ENCODE measurements around the gene ASIP. TPM values are rescaled to one million over a fixed set of nuclear protein-coding genes. Genes with fewer than 3 reads are reported as not detected.

ASIP gene
- total and polyA plus RNA-seq, 2 of the 4 experiments (the other 2 are of a cell fraction), result not detected

- Histone ChIP-seq H3K36me3 (ENCODE audit: control insufficient read depth, insufficient read depth, low read length) (no peaks in the 10 kb centered on the region), H2BK120ac (ENCODE audit: low read depth, low read length) (no peak overlapping the region), H2AFZ (replicated peaks; ENCODE audit: low read length, poor library complexity) (peak overlapping the region; percentile 81), H4K8ac (ENCODE audit: low read depth in 2 of 2, low read length in 2 of 2) (no peak overlapping the region), H3K9me3 (ENCODE audit: control insufficient read depth, insufficient read depth, low read length) (no peaks in the 10 kb centered on the region), H2BK20ac (ENCODE audit: low read depth, low read length) (no peak overlapping the region), H3K14ac (replicated peaks; ENCODE audit: low read depth, low read length) (no peak overlapping the region), H3K9ac (ENCODE audit: low read depth, low read length) (no peak overlapping the region; the same call in 1 of the 2 replicates), H4K91ac (ENCODE audit: insufficient read depth, low read depth, low read length) (no peak overlapping the region), H3K4ac (ENCODE audit: low read depth, low read length) (no peak overlapping the region), H3K4me1 (ENCODE audit: control insufficient read depth, insufficient read depth, low read length) (peaks cover 3% of the 10 kb centered on the region), H3K23ac (ENCODE audit: low read depth, low read length) (no peak overlapping the region), H3K27ac (ENCODE audit: insufficient read depth, low read length) (no peak overlapping the region), H2BK15ac (ENCODE audit: low read depth, low read length) (no peak overlapping the region), H2AK9ac (replicated peaks; ENCODE audit: low read depth, low read length, poor library complexity) (no peak overlapping the region), H3K27me3 (ENCODE audit: control insufficient read depth, insufficient read depth, low read length) (no peaks in the 10 kb centered on the region), H4K20me1 (ENCODE audit: insufficient read depth, low read length) (no peaks in the 10 kb centered on the region), H2BK5ac (ENCODE audit: low read depth, low read length, poor library complexity, severe bottlenecking) (no peak overlapping the region), H3K4me2 (ENCODE audit: low read depth, low read length) (no peak overlapping the region), H3K56ac (ENCODE audit: extremely low read depth, insufficient read depth, low read length) (no peak overlapping the region), H3K79me1 (ENCODE audit: low read depth in 1 of 2, low read length in 2 of 2) (0 out of 4 replicates have a peak, but pooled peaks cover 0 to 8% of the 10 kb centered on the region in 2 experiments), H2AK5ac (ENCODE audit: low read depth, low read length) (no peak overlapping the region), H3K4me3 (ENCODE audit: insufficient read depth, low read depth, low read length) (no peak overlapping the region), H3K9me1 (ENCODE audit: insufficient read depth, low read length) (peaks cover 6% of the 10 kb centered on the region), H4K5ac (ENCODE audit: low read depth, low read length) (no peak overlapping the region), H3K18ac (ENCODE audit: low read depth, low read length) (no peak overlapping the region)
- ATAC-seq (ENCODE audit: low read depth), result no peak
- ChIA-PET CTCF (interaction anchor here (0.8 to 2.8 kb wide), 10 partner anchors 11 to 629 kb away, joined by 3 to 24 read pairs (median 8); partner anchors contain the start of gene DYNLRB1), POLR2A (ENCODE audit: unreplicated experiment) (interaction anchor here (0.6 kb wide), 1 partner anchor 41 kb away, joined by 3 read pairs; no protein-coding TSS in a partner anchor)
- in situ Hi-C loops (cut with MboI; ENCODE audit: low sequenced_read_pairs) (loop anchor here (5.0 to 10.0 kb wide), 2 partner anchors 163 to 206 kb away; partner anchors contain the start of gene DYNLRB1), intact Hi-C loops (cut with micrococcal nuclease) (loop anchor here (2.0 to 5.0 kb wide), 8 partner anchors 51 to 457 kb away; partner anchors contain the start of gene ITCH), dilution Hi-C loops (cut with HindIII; ENCODE audit: low sequenced_read_pairs, unreplicated experiment) (no loop called here)
- DNase-seq, result no peak
- no peak for TF ChIP-seq NFE2L2 (IDR thresholded peaks at IDR 0.05; ENCODE audit: low read depth, low read length)
- no peak for TF ChIP-seq MAFK (IDR thresholded peaks at IDR 0.05; ENCODE audit: low read depth, low read length)
- WGBS, 2 experiments (ENCODE audit: extremely low coverage in 2 of 2, insufficient read length in 1 of 2), result 23% methylated on average over 11 of the region's 45 CpGs; no CpG with 5 or more reads in 1 of the 2 experiments
- BruUV-seq (replicated peaks), result no TSS peak
Observed at GRCh38 chr20:34311118-34312023, 70.1 kb downstream of the ASIP start.
